Hindlimb muscle (tissue), 1 donor: Measurements from ENCODE around the gene ST3GAL6. TPM values are rescaled to one million over a fixed set of nuclear protein-coding genes. Genes with fewer than 3 reads are reported as not detected.
A peak's percentile ranks its signal among the peaks of the same experiment; 100 is the strongest.

Experiments
- DNase-seq: peaks from one replicate; pipeline ENCODE4 v3.0.0-alpha.2; 2013
- polyA plus RNA-seq: library from polyadenylated mRNA; unstranded; fragments of 120-200 nt; gene quantifications from one replicate; pipeline ENCODE4 v1.2.1, GENCODE V29; 2013; ENCODE audit not compliant: insufficient read length

The ST3GAL6 gene, protein sequence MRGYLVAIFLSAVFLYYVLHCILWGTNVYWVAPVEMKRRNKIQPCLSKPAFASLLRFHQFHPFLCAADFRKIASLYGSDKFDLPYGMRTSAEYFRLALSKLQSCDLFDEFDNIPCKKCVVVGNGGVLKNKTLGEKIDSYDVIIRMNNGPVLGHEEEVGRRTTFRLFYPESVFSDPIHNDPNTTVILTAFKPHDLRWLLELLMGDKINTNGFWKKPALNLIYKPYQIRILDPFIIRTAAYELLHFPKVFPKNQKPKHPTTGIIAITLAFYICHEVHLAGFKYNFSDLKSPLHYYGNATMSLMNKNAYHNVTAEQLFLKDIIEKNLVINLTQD
- polyA plus RNA-seq: 5.7 TPM

DNA sequence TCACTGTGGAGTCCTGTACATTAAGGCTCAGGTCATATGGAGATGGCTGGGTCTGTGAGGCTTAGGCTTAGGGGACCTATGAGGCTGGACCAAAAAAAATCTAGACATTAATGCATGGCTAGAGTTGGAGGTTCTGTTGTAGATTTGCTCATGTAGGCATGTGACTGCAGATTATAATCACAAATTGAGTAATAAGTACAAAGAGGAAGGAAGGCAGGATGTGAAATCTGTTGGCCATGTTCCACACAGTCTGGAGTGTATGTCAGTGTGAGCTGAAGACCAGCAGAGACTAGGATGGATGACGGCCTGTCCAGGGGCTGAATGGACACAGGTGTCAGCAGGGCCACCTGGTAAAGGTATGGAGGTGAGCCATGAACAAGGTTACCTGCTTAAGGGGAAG is at the start of gene ST3GAL6:
Gene ST3GAL6, plus strand, starts transcription at position 265 of the 400 bp plus-strand sequence. CDS start 5,101 bp downstream, outside the sequence.
- DNase-seq: no peak

DNA sequence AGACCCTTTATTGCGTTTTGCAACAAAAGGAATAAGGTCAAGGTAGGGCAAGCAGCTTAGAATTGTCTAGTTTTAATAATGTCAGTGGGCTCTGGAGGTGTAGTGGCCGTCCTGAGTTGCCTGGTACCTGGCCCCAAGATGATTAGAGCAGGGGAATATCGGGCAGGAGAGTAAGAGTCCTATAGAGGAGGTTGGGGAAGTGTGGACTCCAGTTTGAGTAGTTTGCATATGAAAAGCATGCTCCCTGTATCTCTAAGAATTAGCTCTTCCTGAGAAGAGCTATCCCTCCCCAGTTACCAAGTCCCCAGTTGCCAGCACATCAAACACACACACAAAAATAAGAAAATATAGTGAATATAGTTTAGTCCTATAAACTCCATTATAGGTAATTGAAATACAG is 49.2 kb upstream of the ST3GAL6 start:
- no peak for DNase-seq

DNA sequence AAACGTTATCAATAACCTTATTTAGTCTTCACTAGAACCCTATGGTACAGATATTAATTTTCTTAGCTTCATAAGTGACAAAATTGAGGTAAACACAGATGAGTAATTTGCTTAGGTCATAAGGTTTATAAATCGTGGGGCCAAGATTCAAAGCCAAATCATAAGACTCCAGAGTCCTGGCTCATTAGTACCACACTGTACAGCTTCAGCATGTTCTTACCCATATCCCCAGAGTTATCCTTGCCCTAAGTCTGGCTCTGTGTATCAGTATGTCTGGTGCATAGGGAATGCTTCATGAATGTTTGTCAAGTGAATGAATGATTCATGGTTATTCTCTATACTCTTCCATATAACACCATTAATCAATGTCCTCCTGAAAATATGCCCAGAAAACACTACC is 45.6 kb upstream of the ST3GAL6 start:
- DNase-seq: no peak

DNA sequence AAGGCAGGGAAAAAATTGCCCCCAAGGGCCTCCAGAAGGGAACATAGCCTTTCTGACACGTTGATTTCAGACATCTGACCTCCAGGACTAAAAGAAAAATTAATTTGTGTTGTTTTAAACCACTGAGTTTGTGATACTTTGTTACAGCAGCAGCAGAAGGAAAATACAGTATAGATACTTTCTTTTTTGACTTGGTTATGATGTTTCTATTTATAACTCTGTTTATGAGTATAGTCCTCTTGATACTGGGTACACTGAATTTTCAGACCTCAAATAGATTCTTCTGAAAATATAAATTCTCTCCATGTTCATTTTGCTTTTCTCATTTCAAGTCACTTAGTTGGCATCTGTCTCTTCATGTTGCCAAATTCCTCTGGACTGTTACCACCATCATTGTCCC is 44.4 kb upstream of the ST3GAL6 start:
- DNase-seq: no peak

DNA sequence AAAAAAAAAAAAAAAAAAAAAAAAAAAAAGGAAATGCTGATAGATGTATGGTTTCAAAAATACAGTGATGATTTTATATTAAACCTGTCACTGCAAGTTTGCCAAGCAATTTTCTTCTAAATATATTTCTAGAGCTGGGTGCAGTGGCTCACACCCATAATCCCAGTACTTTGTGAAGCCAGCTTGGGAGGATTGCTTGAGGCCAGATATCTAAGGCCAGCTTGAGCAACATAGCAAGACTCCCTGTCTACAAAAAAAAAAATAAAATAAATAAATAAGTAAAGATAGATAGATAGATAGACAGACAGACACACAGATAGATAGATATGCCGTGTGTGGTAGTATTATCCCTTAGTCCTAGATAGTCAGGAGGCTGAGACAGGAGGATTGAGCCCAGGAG is 41.4 kb upstream of the ST3GAL6 start:
- no peak for DNase-seq

DNA sequence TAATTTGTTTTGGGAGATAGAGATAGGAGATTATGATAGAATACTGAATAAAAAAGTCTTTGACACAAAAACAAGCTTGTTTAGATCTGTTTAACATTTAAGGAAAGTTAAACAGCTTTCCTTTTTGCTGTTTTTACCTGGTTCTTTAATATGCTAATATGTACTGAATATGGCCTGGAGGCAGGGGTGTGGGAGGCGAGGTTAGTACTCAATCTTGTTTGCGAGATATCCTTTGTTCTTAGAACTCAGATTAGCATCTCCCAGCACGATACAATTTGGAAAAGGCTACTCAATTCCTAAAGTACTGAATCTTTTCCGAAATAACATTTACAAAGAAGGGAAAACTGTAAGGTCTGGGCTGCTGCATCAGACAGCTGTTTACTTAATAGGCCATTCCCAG is 40.8 kb upstream of the ST3GAL6 start:
- no peak for DNase-seq

DNA sequence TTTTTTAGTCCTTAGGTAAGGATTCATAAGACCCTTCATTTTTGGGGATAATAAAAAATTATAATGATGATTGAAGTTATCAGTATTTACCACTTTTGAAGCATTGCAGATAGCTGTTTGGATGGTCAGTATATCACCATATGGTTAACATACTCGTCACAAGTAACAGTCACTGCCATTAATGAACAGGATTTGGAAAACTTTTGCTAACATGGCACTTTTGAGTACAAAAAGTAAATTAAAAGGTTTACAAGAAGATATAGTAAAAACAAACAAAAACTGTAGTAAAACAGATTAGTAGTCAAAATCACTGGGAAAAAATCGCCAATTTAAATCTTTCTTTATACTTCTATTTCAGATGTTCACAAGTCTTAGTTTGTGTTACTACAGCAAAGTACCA is 37.8 kb upstream of the ST3GAL6 start:
- DNase-seq: no peak

DNA sequence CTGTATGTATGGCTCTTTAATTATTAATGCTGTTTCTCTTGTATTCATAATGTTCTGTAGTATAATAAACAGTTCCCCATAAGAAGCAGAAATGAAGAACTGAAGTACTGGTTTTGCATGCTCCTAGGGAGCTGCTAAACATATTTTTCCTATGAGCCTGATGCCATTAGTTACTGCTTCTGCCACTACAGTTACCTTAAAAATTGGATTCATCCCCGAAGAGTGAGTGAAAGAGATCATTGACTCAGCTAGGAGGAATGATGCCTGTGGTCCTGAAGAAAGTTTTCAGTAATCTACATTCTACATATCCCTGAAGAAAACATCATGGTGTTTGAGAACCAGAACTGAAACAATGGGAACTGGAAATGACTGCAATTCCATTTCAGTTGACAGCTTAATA is 37.1 kb upstream of the ST3GAL6 start:
- no peak for DNase-seq

DNA sequence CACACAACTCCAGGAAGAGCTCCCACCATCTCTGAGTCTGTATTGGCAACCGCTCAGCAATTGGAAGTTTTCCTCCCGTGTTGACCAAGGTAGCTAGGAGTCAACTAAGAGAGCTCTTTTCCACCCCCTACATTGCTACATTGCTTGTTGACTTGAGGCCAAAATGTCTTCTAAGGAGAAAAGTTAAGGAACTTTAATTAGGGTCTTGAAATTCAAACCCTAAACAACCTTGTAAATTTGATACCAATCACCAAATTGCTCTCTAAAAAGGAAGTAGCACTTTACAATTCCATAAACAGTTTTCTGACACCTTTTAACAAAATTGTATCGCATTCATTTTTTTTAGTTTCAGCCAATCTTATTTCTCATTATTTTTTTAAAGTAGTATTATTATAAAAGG is 35.5 kb upstream of the ST3GAL6 start:
- DNase-seq: no peak

DNA sequence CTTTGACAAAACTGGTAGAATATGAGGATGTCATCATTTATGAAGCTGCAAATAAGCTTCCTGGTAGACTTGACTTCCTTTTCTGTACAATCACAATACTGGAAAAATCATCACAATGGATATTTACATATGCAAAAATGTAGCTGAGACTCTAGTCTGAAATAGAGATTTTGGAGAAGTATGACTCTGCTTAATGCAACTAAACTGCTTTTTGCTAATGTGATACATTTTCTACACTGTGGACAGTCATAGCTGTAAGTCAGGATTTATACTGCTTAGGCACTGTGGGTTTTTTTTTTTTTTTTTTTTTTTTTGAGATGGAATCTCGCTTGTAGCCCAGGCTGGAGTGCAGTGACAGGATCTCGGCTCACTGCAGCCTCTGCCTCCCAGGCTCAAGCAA is 34.5 kb upstream of the ST3GAL6 start:
- DNase-seq: no peak

DNA sequence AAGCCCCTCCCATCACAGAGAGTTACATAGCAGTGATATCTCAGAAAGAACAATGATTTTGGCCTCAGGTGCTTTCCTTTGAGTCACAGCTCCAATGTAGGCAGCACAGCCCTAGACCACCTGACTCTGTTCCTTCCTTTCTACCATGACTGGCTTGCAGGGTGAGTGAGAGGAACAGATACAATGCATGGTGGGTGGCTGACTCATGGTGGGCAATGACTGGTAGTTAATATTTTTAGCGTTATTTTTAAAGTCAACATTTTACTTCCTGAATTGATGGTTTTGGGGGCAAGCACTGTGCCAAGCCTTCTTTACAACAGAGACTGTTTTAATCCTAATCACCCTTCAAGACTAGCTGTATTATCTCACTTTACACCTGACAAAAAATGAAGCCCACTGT is 32.8 kb upstream of the ST3GAL6 start:
- no peak for DNase-seq

DNA sequence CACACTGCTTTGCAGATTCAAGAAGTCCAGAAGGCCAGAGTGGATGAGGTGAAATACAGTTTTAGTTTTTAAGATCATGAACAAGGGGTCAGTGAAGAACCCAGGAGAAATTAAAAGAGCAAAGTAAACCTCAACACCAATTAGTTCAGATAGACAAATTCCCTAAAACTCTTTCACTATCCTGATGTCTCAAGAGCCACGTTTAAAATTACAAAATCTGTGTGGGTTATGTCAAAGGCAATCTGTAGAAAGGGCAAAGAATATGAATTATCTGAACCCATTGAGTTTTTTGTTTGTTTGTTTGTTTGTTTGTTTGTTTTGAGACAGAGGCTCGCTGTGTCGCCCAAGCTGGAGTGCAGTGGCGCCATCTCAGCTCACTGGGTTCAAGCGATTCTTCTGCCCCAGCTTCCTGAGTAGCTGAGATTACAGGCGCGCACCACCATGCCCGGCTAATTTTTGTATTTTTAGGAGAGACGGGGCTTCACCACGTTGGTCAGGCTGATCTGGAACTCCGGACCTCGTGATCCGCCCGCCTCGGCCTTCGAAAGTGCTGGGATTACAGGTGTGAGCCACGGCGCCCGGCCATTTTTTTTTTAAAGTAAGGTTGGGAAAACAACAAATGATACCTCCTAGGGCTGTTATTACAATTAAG is 32.1 kb upstream of the ST3GAL6 start:
- no peak for DNase-seq

DNA sequence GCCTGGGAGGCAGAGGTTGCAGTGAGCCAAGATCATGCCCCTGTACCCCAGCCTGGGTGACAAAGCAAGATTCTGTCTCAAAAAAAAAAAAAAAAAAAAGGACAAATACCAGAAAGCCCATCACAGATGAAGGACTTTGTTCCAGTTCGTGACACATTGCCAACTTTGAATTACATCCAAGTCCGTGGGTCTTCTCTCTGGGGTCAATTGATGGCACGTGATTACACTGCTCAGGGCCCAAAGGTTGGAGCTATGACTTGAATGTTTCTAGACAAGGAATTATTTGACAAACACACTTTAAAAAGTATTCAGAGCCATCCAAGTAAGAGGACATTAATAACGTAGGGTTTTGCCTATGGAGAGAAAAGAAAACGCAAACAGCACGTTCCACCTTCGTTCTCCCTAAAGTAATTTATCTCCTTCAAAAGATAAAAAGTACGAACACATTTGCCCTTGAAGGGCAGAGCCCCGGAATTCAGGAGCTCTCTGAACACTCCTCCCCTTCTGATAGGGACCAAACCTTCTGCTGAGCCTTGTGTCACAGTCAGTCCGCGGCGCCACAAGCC is 31.3 kb upstream of the ST3GAL6 start:
- DNase-seq: no peak

DNA sequence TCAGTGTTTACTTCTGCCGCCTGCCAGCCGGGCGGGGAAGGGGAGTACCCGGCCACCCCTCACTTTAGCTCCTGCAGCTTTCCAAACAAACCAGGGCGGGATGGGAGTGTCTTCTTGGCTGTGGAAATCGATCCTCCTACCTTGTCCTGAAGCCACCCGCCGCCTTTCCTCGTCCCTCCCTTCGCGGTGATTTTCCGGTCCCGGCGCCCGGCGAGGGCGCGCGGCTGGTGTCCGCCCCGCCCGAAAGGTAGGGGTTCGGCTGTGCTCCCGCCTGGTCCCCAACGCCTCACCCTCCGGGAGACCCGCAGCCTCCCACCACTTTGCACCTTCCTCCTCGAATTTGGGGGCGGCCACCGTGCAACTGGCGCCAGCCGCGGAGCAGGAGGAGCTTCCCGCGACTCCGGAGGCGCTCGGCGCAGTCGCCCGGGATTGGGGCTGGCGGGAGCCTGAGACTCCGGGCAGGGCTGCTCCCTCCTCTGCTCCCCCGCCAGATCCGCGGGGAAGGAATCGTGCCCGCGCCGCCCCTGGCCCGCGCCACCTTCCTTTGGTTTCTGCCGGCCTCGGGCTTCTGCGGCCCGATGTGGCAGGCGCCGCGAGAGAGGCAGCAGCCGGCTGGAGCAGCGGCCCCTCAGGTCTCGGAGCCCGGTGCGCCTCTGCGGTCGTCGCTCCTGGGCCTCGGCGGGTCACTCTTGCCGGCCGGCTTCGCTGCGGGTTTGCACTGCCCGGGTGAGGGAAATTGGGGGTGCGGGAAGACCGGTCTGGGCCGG is 30.7 kb upstream of the ST3GAL6 start:
- DNase-seq: peak; percentile 38

DNA sequence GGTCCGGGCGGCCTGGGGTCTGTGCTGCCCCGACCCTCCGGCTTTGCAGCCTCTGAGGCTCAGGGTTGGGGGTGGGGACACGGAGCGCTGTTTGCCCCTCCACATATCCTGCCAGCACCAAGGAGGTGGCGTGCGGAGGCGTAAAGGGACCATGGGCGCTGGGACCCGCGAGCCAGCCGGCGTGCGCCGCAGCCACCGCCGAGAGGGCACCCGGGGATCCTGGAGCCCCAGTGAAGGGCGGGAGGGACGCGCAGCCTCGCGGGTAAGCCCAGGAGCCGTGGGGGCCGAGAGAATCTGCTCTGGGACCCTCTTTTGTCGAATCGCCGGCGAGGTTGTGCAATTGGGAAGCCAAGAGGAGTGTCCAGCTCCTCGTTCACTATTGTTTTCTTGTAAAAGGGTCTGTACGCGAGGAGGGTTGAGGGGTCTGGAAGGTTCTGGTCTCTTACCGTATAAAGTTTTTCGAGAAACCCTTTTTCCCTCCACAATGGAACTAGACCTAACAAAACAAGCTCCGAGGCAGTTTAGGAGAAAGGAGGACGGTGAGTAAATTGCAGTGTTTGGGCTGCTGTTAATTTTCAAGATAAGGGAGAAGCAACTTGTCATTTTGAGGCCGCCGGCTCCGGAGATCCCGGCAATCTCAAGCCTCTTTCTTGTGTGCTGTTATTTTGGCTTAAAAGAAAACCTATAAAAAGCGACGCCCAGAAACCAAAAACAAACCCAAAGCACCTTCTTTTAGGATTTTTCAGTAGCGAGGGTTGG is 29.9 kb upstream of the ST3GAL6 start:
- peak; percentile 32 for DNase-seq

DNA sequence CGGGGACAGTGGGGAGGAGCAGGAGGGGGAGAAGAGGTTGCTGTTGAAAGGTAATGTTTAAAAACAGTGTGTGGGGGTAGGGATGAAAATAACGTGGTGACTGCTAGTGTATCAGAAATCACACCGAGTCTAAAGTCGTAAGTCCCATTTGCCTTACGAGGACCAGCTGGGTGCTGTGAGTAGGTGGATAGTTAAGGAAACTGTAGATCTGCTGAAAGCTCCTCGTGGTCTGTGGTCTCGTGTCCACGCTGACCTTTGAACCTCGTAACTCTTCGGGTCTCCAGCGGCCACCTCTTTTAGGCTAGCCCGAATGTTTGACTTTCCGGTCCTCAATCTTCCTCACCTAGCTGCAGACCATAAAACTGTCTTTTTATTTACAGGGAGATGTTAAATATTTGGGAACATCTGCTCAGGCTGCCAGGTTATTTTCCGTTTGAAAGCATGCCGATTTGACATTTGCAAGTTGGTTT is 29.3 kb upstream of the ST3GAL6 start:
- DNase-seq: no peak

DNA sequence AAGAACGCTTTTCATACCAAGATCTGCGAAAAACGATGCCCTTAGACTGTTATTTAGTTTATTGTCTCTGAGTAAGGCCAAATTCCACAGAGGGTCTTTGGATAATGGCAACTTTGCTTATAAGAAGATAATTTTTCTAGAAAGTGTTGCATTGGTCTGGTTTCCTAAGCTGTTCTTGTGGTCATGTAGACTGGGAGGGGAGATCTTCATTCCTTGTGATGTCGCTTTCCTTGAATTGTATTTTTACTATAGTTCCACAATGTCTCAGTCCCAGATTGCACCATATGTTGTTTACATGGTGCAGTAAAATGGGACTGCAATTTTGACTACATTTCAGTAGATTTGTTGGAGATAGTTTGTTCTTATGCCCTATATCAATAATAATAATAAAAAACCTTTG is 28.8 kb upstream of the ST3GAL6 start:
- DNase-seq: no peak

DNA sequence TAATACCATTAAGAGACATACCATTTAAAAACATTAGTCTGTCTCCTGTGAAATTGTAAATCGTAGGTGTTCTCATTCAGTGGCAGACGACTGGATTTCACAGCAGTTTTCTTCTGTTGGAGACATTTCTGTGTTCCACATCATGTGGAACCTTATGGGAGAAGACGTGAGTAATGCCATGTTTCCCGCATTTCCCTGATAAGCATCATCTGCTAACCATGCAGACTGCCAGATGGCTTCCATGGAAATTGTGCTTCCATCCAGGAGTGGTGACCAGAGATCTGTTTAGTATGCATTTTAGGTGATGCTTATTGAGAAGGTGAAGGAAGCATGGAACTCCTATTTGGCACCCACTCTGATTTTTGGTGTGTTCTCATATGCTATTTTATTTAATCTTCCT is 28.4 kb upstream of the ST3GAL6 start:
- no peak for DNase-seq

DNA sequence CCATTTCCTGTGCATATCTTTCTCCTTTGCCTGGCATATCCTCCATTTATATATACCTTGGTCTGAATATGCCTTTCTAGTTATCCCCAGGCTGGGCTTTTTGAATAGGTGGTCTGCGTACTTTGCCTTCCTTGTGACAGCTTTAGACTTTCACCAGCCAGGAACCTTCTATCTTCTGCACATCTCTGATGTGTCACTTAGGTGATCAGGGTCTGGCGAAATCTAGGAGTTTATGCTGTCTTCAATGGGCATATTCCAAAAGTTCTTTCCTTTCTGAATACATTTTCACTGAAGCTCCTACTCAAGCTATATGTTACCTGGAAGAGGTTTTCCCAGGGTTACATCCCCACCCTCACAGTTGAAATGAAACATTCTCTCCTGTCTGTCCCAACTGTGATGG is 27.8 kb upstream of the ST3GAL6 start:
- no peak for DNase-seq

DNA sequence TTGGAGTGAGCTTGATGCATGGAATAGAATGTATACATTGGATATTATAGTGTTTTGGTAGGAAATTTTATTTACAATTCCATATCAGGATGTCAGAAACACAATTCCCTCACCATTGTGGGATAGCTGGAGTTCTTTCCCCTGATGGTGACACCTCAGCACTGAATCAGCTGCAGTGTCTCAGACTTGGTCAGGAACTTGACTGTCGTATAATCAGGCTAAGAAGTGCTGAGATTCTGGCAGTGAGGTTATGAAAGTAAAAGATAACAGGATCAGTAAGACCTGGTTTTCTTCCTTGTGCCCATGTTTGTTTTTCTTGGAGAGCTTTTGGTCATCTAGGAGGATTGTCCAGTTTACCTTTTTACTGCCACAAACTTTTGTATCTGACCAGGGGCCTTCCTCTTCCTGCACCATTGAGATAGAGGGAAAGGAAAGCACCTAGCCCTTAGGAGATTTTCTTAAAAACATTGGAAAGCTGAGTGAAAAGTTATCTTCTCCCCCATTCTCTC is 27.3 kb upstream of the ST3GAL6 start:
- no peak for DNase-seq

DNA sequence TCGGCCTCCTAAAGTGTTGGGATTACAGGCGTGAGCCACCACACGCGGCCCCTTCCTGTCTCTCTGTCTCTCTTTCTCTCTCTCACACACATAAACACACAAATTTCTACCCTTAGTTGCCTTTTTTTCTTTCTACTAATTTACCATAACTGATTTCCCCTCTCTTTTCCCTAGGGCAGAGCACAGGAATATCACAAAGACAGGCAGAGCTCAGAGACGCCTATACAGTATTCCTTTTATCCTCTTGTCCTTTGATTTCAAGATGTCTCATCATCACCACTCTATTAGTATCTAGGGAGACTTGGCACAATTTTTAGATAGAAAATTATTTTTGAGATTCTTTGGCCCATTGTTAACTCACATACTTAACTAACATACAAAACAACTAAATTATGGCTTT is 25.8 kb upstream of the ST3GAL6 start:
- no peak for DNase-seq

DNA sequence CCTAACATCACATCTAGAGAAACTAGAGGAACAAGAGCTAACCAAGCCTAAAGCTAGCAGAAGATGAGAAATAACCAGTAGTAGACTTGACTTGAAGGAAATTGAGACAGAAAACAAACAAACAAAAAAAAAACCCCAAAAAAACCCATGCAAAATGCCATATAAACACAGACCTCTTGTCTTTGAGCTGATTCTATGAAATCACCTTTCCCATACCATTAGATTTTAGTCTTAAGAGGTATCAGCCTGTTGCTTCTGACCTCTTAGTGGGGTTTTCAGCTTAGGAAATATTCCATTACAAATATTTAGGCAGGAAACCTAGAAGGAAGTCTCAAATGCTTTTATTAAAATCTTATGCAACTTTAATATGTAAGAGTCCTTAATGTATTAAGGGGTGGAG is 23.9 kb upstream of the ST3GAL6 start:
- no peak for DNase-seq
